HS-5 (cell line): ENCODE measurements around the gene RASA3.
"Not testable (repeated sequence)": the region's sequence is repeated elsewhere in the genome, so short reads cannot be mapped to it uniquely, and the experiment has no call there.

ENCODE experiments used
- DNase-seq: peaks from one replicate; pipeline ENCODE4 v3.0.0-alpha.2; 2012; ENCODE audit warnings: low read depth

RASA3 gene

DNA sequence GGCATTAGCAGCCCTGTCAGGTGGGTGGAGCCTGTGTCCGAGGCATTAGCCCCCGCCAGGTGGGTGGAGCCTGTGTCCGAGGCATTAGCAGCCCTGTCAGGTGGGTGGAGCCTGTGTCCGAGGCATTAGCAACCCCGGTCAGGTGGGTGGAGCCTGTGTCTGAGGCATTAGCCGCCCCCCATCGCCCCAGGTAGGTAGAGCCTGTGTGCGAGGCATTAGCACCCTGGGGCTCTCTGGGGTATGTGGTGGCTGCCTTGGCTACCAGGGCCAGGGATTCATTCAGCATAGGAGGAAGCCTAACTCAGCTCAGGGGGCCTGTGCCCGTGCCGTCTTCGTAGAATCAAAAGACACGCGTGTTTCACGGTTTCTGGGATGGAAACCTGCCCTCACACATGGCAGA is 112.3 kb downstream of the RASA3 start:
- DNase-seq = not testable (repeated sequence)

DNA sequence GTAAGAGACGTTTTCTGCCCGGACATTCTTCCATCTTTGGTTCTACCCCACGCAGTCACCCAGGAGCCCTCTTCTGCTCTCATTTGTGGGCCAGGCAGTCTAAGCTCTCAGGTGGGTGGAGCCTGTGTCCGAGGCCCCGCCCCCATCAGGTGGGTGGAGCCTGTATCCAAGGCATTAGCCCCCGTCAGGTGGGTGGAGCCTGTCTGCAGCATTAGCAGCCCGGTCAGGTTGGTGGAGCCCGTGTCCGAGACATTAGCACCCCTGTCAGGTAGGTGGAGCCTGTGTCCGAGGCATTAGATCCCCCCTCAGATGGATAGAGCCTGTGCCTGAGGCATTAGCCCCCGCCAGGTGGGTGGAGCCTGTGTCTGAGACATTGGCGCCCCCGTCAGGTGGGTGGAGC is 113.1 kb downstream of the RASA3 start:
- DNase-seq = no peak

DNA sequence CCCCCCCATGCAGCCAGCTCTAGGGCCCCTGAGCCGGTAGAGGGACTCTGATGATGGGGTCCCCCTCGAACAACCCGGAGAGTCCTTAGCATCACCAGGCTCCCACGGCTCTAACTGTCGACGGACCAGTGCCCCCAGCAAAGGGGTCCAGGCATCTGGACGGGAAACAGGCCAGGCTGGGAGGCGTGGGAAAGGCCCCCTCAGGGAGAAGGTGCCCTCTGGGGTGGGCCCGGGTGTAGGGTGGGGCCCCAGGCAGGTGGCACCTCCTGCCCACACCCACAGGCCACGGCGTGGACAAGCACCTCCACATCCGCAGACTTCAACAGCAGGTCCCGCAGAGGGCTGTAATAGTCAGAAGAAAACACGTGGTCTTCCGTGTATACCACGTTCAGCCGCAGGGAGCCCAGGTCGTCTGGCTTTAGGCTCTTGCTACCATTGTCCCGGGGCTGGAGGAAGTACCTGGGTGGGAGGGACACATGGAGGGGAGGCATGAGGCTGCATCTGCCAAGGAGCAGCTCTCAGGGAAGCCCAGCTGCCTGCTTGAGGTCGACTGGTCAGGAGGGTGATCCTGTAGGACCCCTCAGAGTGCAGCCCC is 113.9 kb downstream of the RASA3 start:
- DNase-seq = no peak

DNA sequence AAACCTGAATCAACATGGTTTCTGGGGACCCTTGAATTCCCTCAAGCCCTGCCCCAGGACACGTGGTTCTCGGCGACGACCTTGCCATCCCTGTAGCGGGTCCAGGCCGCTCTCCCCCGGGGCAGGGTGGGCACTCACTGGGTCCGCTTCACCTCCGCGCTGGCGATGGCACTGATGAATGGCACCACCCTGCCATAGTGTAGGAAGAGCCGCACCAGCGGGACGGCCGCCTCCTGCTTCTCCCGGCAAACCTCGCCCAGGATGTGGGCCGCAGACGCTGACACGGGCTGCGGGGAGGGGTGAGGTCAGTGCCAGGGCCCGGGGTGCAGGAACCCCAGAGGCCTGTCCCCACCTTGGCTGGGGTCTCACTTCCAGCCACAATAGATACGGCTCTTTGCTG is 114.5 kb downstream of the RASA3 start:
- DNase-seq = no peak

DNA sequence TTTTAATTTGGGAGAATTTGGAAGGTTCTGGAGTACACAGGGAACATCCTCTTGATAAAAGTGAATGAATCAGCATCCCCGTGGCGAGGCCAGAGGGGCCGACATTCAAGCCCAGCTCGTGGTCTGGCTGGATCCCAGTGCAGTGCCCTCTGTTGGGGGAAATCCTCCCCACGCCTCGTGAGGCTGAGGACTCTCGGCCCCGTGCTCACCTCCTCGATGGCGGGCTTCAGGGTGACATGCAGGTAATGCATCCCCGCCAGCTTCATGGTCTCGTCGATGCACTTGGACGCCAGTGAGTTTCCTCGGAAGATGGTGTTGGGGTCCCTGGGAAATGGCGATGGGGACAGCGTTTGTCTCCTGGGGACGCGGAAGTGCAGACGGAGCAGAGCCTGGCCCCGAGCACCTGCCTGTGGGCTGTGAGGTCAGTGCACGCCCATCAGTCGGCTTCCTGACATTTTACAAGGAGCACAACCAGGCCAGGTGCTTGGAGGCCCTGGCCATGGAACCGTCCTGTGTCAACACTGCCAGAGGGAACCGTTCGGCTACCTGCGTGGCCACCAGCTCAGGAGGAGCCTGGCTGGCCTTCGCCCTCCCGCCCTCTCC is 115.3 kb downstream of the RASA3 start:
- DNase-seq = no peak

DNA sequence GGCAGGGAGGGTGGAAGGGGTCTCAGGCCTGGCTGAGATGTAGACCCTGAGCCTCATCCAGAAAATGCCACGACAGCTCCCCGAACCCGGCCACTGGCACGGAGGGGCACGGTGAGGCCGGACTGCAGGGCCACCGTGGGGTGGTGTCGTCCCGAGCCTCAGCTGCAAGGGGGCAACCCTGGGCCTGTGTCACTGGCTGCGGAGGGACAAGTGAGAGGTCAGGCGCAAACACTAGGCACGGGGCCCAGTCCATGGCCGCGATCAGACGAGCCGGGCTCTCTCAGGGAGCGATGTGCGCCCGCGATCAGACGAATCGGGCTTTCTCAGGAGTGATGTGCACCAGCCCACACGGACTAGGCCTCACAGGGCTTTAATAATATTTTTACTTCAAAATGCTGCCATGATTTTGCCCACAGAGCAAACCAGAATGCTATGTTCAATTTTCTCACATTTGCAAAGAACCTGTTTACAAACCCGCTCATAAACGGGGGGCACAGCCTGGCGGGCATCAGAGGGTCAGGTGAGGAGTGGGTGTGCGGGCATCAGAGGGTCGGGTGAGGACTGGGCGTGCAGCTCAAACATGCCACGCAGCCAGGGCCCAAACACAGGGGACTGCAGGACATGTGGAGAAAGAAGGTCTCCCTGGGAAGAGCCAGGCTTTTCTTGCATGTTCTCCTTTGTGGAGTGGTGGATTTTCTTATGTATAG is 115.9 kb downstream of the RASA3 start:
- no peak for DNase-seq

DNA sequence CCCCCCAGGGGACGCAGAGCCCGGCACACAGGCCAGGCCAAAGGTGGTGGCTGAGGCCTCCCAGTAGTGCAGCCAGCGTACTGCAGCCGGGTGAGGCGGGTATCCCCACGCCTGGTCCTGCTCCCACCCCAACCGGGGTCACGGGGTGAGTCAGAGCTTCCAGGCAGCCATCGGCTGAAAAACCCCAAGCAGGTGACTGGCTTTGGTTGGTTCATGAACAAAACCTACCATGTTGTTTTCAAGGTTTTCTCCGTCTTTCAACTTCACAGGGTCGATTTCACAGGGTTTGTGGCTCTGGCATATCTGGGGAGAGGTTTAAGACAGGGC is 116.5 kb downstream of the RASA3 start:
- no peak for DNase-seq

DNA sequence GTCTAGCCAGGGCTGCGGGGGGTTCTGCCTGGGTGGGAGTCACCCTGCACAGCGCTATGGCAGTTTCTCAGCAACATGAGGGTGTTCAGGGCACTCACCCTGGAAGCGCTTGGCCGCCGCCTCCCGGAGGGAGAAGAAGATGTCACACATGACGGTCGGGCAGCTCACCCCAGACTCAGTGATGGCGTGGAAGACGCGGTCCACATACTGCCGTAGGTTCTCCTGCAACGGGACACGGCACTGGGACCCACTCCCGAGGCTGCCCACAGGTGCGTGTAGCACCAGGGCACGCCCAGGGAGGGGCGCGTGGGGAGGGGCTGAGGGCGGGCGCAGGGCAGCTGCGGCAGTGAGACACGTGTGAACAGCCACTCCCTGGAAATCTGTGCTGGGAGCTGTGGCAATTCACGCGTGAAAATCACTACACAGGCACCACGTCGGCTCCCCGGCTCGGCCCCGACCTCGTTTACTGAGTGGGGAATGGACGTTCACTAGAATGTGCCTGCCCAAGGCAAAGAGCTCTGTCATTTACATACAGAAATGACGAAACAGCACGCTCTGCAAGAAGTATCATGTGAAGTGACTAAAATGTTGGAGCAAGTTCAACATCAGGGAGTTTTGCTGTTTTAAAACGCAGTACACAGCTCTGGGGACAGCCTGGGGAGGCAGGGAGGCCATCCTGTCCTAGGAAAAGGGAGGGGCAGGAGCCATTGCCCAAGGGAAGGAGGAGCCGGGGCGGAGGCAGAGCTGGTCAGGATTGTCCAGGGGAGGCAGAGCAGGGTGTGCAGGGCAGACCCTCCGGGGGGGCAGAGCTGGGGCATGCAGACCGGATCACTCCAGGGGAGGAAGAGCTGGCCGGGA is 117.1 kb downstream of the RASA3 start:
- no peak for DNase-seq

DNA sequence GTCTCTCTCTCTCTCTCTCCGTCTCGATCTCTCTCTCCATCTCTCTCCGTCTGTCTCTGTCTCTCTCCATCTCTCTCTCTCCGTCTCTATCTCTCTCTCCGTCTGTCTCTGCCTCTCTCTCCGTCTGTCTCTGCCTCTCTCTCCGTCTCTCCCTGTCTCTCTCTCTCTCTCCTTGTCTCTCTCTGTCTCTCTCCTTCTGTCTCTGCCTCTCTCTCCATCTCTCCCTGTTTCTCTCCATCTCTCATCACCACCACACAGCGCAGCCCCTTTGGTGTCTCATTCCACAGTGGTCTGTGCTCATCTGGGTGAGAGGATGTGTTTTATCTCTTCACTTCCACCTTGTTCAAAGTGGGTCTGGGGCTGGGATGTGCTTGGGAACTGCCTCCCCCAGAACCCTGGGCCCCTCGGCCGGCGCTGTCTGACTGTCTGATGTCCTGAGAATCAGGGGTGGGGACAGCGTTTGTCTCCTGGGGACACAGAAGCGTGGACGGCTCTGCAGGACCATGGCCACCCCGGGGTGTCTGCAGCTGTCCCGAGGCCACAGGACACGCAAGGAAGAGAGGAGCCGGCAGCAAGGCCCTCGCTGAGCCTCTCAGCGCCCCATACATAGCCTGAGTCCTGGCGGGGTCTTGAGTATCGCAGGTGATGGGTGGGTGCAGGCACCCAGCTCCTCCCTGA is 118.3 kb downstream of the RASA3 start:
- DNase-seq = no peak

DNA sequence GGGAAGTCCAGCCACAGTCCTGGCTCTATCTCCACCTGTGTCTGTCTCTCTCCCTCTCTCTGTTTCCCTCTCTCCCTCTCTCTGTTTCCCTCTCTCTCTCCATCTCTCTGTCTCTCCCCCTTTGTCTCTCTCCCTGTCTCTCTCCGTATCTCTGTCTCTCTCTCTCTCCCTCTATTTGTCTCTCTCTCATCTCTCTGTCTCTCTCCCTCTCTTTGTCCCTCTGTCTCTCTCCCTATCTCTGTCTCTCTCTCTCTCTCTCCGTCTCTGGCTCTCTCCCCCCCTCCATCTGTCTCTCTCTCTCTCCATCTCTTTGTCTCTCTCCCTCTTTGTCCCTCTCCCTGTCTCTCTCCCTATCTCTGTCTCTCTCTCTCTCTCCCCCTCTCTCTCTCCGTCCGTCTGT is 119.1 kb downstream of the RASA3 start:
- DNase-seq = no peak

DNA sequence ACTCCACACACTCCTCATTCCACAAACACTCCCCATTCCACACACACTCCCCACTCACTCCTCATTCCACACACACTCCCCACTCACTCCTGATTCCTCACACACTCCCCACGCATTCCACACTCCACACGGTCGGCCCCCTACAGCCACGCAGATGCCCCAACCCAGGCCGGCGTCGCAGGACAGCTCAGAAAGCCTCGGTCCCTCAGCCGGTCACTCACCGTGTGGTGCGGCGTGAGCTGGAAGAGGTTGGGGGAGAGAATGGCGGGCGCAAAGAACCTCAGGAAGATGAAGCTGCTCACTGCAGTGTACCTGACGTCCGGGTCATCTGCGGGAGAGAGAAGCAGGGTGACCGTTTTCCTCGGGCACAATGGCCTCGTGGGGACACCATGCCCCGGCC is 119.5 kb downstream of the RASA3 start:
- no peak for DNase-seq

DNA sequence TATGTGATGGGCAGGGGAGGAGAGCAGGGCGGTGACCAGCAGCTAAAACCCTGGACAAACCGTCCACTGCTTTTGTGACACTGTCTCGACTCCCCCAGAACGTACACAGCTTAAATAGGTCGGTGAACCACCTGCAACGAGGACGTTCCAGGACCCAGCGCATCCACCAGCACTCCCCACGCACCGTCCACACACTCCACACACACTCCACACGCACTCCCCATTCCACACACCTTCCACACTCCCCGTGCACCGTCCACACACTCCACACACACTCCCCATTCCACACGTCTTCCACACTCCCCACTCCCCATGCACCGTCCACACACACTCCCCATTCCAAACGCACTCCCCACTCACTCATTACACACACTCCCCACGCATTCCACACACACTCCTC is 120.3 kb downstream of the RASA3 start:
- no peak for DNase-seq

DNA sequence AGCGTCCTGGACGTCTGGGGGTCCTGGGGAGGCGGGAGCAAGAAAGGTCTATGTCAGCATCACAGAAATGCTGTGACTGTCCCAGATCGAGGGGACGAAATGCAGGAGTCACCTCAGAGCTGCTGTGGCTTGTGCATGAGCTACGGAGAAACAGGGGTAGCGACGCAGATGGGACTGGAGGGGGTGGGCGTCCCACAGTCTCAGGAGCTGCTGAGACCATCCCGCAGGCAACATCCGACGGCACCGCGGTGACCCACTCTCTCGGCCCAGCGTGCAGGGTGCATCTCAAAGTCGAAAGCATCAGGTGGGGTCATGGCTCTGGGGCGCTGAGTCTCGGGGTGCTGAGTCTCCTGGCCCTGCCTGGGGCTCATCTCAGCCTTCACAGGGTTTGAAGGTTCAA is 121.2 kb downstream of the RASA3 start:
- no peak for DNase-seq

DNA sequence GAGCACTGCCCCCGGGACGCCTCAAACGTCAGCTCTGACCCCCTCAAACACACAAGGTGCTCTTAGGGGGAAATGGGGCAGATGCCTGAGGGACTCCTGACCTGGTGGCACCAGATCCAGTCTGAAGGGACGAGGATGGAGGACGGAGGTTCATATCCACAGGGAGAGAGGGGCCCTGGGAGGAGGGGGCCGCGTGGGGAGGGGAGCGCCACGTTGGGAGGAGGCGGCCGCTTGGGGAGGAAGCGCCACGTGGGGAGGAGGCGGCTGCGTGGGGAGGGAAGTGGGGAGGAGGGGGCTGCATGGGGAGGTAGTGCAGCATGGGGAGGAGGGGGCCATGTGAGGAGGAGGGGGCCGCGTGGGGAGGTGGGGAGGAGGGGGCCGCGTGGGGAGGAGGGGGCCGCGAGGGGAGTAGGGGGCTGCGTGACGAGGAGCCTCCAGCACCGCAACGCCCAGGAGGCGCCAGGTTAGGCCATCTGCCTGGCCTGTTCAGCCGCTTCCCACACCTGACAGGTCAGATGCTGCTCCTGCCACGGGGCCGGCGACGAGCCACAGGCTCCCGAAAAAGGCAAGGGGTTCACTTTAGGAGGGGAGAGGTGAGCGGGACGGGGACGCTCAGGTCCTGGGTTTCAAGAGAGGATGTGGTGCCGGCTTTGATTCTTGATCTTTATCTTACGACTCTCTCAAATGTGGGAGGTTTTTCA is 121.9 kb downstream of the RASA3 start:
- no peak for DNase-seq

DNA sequence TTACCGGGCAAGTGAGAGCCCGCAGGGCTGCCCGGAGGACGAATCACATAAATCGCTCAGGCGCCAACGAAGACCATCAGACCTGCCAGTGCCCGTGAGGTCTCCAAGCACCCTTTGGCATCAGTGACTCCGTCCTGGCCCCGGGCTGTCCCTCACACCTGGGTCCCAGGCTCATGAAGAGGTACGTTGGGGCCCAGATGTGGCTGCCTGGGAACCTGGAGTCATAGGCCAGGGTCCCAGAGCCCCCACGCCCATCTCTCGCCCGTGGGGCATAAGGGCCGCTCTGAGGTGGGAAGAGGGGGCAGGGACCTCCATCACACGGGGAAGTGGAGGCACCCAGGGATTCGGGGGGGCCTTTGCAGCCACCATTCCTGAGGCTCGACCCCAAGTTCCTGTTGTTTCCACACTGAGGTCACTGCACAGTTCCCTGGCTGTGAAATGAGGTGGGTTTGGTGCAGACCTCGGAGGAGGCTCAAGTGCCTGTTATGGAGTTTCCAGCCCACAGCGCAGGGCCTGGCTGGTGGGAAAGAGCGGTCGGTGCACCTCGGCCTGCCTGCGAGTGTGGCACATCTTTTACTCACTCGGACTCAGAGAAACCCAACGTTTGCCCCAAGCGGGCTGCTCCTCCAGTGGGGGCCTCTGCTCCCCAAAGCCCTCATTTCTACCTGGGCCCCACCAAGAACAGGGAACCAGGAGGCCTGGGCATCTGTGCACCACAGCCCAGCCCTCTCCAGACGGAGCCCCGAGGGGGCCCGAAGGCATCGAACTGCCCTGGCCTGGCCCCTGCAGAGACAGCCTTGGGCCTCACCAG is 122.6 kb downstream of the RASA3 start:
- DNase-seq = no peak

DNA sequence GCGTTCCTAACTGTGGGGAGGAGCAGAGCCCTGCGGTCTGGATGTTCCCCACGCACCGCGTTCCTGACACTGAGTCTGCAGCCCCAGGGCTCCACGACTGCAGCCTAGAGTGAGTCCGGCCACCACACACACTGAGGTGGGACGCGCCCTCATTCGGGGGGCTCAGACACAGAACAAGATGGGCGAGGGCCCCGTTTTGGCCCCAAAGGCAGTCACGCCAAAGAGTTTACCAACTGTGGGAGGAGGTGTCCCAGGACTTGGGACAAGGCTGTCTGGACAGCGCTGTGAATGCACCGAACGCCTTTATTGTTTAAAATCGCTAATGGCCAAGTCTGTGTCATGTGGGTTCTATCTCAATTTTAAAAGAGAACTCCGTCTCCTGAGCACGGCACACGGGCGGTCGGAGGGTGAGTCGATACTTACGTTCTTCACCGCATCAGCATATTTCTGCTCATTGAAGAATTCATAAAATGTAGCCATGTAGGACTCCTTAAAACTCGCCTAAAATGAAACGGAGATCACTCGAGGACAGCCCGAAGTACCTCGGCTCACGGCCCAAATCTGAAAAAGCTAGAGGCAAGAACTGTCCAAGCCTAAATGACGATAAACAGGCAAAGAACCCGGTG is 123.3 kb downstream of the RASA3 start:
- no peak for DNase-seq

DNA sequence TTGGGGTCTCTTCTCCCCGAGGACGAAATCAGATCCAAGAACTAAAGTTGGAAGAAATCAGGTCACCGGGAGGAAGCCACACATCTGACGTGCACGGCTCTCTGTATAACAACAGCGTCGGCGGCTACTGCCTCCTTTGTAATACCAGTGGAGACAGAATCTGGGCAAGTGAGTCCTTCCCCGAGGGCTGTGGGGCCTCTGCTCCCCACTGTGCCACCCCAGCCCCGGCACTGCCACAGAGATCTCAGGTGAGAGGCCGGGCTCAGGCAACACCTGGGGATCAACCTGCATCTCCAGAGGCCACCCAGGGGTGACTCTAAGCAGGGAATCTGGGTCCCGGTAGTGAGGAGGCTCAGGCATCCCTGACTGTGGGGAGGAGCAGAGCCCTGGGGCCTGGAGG is 124.9 kb downstream of the RASA3 start:
- no peak for DNase-seq

DNA sequence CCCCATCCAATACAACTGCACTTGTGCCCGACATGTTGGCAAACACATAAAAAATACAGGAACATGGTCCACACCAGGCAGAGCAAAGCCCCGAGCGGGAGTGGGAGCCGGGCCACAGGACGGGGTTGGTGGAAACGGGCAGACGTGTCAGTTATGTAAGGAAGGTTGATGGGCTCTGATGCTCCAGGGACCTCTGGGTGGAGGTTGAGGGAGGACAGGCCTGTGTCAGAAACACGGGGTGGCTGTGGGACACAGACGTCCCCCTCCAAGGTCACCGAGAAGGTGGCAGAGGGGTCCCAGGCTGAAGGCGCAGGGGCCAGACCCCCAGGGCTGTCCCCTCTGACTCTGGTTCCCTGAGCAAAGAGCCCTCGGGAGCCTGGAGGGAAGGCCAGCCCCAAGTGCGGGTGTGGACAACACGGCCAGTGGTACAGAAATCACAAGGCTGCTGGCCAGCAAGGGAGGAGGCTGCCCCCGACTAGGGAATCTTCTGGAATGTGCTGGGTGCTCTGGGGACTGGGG is 127.2 kb downstream of the RASA3 start:
- DNase-seq = no peak

DNA sequence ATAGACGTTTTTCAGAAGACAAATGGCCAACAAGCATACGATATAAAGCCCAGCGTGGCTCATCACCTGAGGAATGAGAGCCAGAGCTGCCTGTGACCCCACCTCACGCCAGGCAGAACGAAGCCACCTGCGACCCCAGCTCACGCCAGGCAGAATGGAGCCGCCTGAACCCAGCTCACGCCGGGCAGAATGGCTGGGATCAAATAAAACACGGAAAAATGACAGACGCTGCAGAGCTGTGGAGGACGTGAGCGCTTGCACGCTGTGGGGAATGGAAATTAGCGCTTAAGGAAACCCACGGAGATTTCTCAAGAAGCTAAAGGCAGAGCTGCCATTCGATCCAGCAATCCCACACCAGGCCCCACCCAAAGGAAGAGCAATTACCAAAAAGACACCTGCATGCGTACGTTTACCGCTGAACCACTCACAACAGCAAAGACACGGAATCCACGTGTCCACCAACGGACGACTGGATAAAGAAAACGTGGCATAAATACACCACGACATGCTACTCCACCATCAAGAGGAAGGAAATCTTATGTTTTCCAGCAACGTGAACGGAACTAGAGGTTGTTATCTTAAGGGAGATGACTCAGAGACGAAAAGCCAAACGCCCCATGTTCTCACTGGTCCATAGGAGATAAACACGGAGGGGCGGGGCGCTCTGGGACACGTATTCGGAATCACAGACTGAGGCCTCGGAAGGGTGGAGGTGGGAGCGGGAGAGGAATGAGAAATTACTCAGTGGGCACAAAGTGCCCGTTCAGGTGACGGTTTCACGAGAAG is 127.8 kb downstream of the RASA3 start:
- no peak for DNase-seq
